Ishikawa (cell line): Measurements from ENCODE around the gene SPNS3.

ENCODE experiments used
- CEBPB ChIP-seq: IDR thresholded peaks from 2 replicates; pipeline ENCODE4 v1.6.1; 2012
- EGR1 ChIP-seq: IDR thresholded peaks from 2 replicates; pipeline ENCODE4 v1.6.1; 2012
- EP300 ChIP-seq: IDR thresholded peaks from 2 replicates; pipeline ENCODE4 v1.6.1; 2012; ENCODE audit warnings: borderline replicate concordance
- FOXM1 ChIP-seq: IDR thresholded peaks from 2 replicates; pipeline ENCODE4 v1.6.1; 2012; ENCODE audit warnings: low read depth, borderline replicate concordance
- MAX ChIP-seq: IDR thresholded peaks from 2 replicates; pipeline ENCODE4 v1.6.1; 2012
- NFIC ChIP-seq: IDR thresholded peaks from 2 replicates; pipeline ENCODE4 v1.6.1; 2012
- RAD21 ChIP-seq: IDR thresholded peaks from 2 replicates; pipeline ENCODE4 v1.6.1; 2012; ENCODE audit warnings: low read depth
- REST ChIP-seq: IDR thresholded peaks from 2 replicates; pipeline ENCODE4 v1.6.1; 2012; ENCODE audit warnings: low read depth, mild to moderate bottlenecking
- TAF1 ChIP-seq: IDR thresholded peaks from 2 replicates; pipeline ENCODE4 v1.6.1; 2012; ENCODE audit warnings: low read depth, mild to moderate bottlenecking
- TCF12 ChIP-seq: IDR thresholded peaks from 2 replicates; pipeline ENCODE4 v1.6.1; 2012; ENCODE audit warnings: low read depth
- TEAD4 ChIP-seq: IDR thresholded peaks from 2 replicates; pipeline ENCODE4 v1.6.1; 2012
- USF1 ChIP-seq: IDR thresholded peaks from 2 replicates; pipeline ENCODE4 v1.6.1; 2012
- YY1 ChIP-seq: IDR thresholded peaks from 2 replicates; pipeline ENCODE4 v1.6.1; 2012; ENCODE audit warnings: low read depth

- no peak for TF ChIP-seq RAD21
- no peak for TF ChIP-seq EP300
- no peak for TF ChIP-seq MAX
- TF ChIP-seq CEBPB = no peak
- TF ChIP-seq TAF1 = no peak
- no peak for TF ChIP-seq YY1
- no peak for TF ChIP-seq USF1
- TF ChIP-seq TCF12 = no peak
- no peak for TF ChIP-seq TEAD4
- TF ChIP-seq REST = no peak
- TF ChIP-seq FOXM1 = no peak
- no peak for TF ChIP-seq EGR1
- TF ChIP-seq NFIC = no peak
These were observed 46.6 kb upstream of the SPNS3 start for GRCh38 chr17:4387137-4387536.
